SK-N-SH treated with all-trans-retinoic acid at 6 μM for 48 hours (cell line): ENCODE results near the gene TLR9.

Source experiments
- ATAC-seq: fragments of 200-7000 bp; cut with Tn5 transposase; 3 replicates; pipeline ENCODE4 v1.9.1; 2020; ENCODE audit warnings: mild to moderate bottlenecking, moderate library complexity
- ARNTL ChIP-seq: fragments of 450-650 bp; formaldehyde crosslinking; IDR thresholded peaks from 2 replicates; pipeline ENCODE4 v1.5.0; 2020; ENCODE audit warnings: low read depth, mild to moderate bottlenecking, moderate library complexity, borderline replicate concordance
- BACH2 ChIP-seq: fragments of 250-450 bp; sonication (Bioruptor Pico); IDR thresholded peaks from 2 replicates; pipeline ENCODE4 v1.9.0; 2021; ENCODE audit warnings: mild to moderate bottlenecking, borderline replicate concordance
- CSDC2 ChIP-seq: fragments of 250-450 bp; sonication (Bioruptor Pico); IDR thresholded peaks from 2 replicates; pipeline ENCODE4 v1.5.0; 2020; ENCODE audit warnings: mild to moderate bottlenecking, moderate library complexity
- ISL1 ChIP-seq: fragments of 250-450 bp; sonication (Bioruptor Pico); IDR thresholded peaks from 2 replicates; pipeline ENCODE4 v2.1.2; 2022; ENCODE audit warnings: mild to moderate bottlenecking, moderate library complexity
- PPARA ChIP-seq: fragments of 250-450 bp; sonication (Bioruptor Pico); IDR thresholded peaks from 2 replicates; pipeline ENCODE4 v1.5.0; 2020; ENCODE audit warnings: mild to moderate bottlenecking, borderline replicate concordance
- RARB ChIP-seq: fragments of 250-450 bp; sonication (Bioruptor Pico); IDR thresholded peaks from 2 replicates; pipeline ENCODE4 v1.8.0; 2021; ENCODE audit warnings: mild to moderate bottlenecking, moderate library complexity
- SNAI2 ChIP-seq: fragments of 250-450 bp; sonication (Bioruptor Pico); IDR thresholded peaks from 2 replicates; pipeline ENCODE4 v1.5.0; 2020; ENCODE audit warnings: mild to moderate bottlenecking, moderate library complexity
- TCF4 ChIP-seq: fragments of 250-450 bp; sonication (Bioruptor Pico); IDR thresholded peaks from 2 replicates; pipeline ENCODE4 v1.8.0; 2021; ENCODE audit warnings: mild to moderate bottlenecking, moderate library complexity, borderline replicate concordance
- TOX ChIP-seq: fragments of 250-450 bp; sonication (Bioruptor Pico); IDR thresholded peaks from 2 replicates; pipeline ENCODE4 v1.8.0; 2021; ENCODE audit warnings: mild to moderate bottlenecking, moderate library complexity, borderline replicate concordance
- ZC3H10 ChIP-seq: fragments of 250-450 bp; sonication (Bioruptor Pico); IDR thresholded peaks from 2 replicates; pipeline ENCODE4 v1.5.1; 2021; ENCODE audit warnings: mild to moderate bottlenecking, moderate library complexity
- ZFP3 ChIP-seq: fragments of 250-450 bp; sonication (Bioruptor Pico); IDR thresholded peaks from 2 replicates; pipeline ENCODE4 v1.5.0; 2020; ENCODE audit warnings: mild to moderate bottlenecking, moderate library complexity
- ZFP30 ChIP-seq: fragments of 450-650 bp; formaldehyde crosslinking; IDR thresholded peaks from 2 replicates; pipeline ENCODE4 v1.5.0; 2022; ENCODE audit warnings: mild to moderate bottlenecking, moderate library complexity
- ZNF565 ChIP-seq: fragments of 450-650 bp; formaldehyde crosslinking; conservative IDR thresholded peaks from 2 replicates; pipeline ENCODE4 v1.5.0; 2020; ENCODE audit warnings: low read depth, mild to moderate bottlenecking, moderate library complexity
- ZNF70 ChIP-seq: fragments of 450-650 bp; formaldehyde crosslinking; IDR thresholded peaks from 2 replicates; pipeline ENCODE4 v1.5.0; 2020; ENCODE audit warnings: mild to moderate bottlenecking, moderate library complexity
- ZNF8 ChIP-seq: fragments of 450-650 bp; formaldehyde crosslinking; IDR thresholded peaks from 2 replicates; pipeline ENCODE4 v1.5.0; 2020; ENCODE audit warnings: mild to moderate bottlenecking, moderate library complexity
- TF ChIP-seq, protein P1 (sequence below): fragments of 250-450 bp; sonication (Bioruptor Pico); IDR thresholded peaks from 2 replicates; pipeline ENCODE4 v1.5.0; 2020; ENCODE audit warnings: mild to moderate bottlenecking, moderate library complexity
- TF ChIP-seq, protein P2 (sequence below): fragments of 250-450 bp; sonication (Bioruptor Pico); IDR thresholded peaks from 2 replicates; pipeline ENCODE4 v1.5.1; 2020; ENCODE audit warnings: low read depth, mild to moderate bottlenecking, moderate library complexity
- TF ChIP-seq, protein P3 (sequence below): fragments of 250-450 bp; sonication (Bioruptor Pico); IDR thresholded peaks from 2 replicates; pipeline ENCODE4 v1.8.0; 2020; ENCODE audit warnings: mild to moderate bottlenecking, moderate library complexity, borderline replicate concordance
- TF ChIP-seq, protein P4 (sequence below): fragments of 250-450 bp; sonication (Bioruptor Pico); IDR thresholded peaks from 2 replicates; pipeline ENCODE4 v1.8.0; 2021; ENCODE audit warnings: low read depth, mild to moderate bottlenecking, moderate library complexity, borderline replicate concordance
- TF ChIP-seq, protein P5 (sequence below): fragments of 250-450 bp; sonication (Bioruptor Pico); IDR thresholded peaks from 2 replicates; pipeline ENCODE4 v1.5.1; 2021; ENCODE audit warnings: mild to moderate bottlenecking, moderate library complexity

TLR9 gene

DNA sequence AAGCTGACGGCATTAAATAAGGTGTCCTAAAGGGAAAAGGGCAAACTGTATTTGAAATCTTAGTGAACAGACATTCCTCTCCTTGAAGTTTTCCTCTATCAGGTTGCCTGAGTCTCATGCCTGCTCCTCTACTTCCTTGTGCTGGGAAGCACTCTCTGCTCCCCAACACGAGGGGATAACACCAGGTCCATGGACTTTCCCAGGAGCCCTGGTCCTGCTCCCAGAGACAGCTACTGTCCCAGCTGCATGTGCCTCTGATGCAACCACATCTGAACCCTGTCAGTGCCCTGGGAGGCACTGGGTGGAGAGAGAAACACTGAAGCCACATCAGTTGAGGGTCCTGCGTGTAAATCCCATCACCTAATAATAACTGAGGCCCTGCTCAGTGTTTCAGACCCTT is 7.4 kb downstream of the TLR9 start:
- TF ChIP-seq SNAI2 (no peak), ISL1 (CRISPR knock-in tag) (no peak), ZC3H10 (CRISPR knock-in tag) (no peak), RARB (CRISPR knock-in tag) (no peak)
- TF ChIP-seq, protein P1, sequence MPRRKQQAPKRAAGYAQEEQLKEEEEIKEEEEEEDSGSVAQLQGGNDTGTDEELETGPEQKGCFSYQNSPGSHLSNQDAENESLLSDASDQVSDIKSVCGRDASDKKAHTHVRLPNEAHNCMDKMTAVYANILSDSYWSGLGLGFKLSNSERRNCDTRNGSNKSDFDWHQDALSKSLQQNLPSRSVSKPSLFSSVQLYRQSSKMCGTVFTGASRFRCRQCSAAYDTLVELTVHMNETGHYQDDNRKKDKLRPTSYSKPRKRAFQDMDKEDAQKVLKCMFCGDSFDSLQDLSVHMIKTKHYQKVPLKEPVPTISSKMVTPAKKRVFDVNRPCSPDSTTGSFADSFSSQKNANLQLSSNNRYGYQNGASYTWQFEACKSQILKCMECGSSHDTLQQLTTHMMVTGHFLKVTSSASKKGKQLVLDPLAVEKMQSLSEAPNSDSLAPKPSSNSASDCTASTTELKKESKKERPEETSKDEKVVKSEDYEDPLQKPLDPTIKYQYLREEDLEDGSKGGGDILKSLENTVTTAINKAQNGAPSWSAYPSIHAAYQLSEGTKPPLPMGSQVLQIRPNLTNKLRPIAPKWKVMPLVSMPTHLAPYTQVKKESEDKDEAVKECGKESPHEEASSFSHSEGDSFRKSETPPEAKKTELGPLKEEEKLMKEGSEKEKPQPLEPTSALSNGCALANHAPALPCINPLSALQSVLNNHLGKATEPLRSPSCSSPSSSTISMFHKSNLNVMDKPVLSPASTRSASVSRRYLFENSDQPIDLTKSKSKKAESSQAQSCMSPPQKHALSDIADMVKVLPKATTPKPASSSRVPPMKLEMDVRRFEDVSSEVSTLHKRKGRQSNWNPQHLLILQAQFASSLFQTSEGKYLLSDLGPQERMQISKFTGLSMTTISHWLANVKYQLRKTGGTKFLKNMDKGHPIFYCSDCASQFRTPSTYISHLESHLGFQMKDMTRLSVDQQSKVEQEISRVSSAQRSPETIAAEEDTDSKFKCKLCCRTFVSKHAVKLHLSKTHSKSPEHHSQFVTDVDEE (CRISPR knock-in tag), result no peak
- TF ChIP-seq, protein P2, sequence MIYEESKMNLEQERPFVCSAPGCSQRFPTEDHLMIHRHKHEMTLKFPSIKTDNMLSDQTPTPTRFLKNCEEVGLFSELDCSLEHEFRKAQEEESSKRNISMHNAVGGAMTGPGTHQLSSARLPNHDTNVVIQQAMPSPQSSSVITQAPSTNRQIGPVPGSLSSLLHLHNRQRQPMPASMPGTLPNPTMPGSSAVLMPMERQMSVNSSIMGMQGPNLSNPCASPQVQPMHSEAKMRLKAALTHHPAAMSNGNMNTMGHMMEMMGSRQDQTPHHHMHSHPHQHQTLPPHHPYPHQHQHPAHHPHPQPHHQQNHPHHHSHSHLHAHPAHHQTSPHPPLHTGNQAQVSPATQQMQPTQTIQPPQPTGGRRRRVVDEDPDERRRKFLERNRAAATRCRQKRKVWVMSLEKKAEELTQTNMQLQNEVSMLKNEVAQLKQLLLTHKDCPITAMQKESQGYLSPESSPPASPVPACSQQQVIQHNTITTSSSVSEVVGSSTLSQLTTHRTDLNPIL (CRISPR knock-in tag), result no peak
- TF ChIP-seq, protein P3, sequence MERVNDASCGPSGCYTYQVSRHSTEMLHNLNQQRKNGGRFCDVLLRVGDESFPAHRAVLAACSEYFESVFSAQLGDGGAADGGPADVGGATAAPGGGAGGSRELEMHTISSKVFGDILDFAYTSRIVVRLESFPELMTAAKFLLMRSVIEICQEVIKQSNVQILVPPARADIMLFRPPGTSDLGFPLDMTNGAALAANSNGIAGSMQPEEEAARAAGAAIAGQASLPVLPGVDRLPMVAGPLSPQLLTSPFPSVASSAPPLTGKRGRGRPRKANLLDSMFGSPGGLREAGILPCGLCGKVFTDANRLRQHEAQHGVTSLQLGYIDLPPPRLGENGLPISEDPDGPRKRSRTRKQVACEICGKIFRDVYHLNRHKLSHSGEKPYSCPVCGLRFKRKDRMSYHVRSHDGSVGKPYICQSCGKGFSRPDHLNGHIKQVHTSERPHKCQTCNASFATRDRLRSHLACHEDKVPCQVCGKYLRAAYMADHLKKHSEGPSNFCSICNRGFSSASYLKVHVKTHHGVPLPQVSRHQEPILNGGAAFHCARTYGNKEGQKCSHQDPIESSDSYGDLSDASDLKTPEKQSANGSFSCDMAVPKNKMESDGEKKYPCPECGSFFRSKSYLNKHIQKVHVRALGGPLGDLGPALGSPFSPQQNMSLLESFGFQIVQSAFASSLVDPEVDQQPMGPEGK (CRISPR knock-in tag), result no peak

DNA sequence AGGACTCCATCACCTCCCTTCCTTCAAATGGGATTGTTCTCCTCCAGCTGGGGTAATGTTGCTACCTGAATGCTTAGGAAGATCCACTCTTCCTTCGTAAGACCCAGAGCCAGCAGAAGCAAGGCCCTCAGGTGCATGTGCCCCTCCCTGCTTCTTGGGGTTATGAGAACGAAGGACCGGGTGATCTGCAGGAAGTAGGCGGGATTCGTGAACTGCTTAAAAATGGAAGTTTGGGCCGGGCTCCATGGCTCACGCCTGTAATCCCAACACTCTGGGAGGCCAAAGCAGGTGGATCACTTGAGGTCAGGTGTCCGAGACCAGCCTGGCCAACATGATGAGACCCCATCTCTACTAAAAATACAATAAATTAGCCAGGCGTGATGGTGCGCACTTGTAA is 8.0 kb downstream of the TLR9 start:
- TF ChIP-seq SNAI2 (no peak), BACH2 (CRISPR knock-in tag) (no peak), ZNF8 (CRISPR knock-in tag) (no peak), ZFP30 (CRISPR knock-in tag) (no peak)
- TF ChIP-seq, protein P4, sequence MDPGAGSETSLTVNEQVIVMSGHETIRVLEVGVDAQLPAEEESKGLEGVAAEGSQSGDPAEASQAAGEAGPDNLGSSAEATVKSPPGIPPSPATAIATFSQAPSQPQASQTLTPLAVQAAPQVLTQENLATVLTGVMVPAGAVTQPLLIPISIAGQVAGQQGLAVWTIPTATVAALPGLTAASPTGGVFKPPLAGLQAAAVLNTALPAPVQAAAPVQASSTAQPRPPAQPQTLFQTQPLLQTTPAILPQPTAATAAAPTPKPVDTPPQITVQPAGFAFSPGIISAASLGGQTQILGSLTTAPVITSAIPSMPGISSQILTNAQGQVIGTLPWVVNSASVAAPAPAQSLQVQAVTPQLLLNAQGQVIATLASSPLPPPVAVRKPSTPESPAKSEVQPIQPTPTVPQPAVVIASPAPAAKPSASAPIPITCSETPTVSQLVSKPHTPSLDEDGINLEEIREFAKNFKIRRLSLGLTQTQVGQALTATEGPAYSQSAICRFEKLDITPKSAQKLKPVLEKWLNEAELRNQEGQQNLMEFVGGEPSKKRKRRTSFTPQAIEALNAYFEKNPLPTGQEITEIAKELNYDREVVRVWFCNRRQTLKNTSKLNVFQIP (CRISPR knock-in tag), result no peak
- no peak for ATAC-seq

More for the DNA sequence above, 7.4 kb downstream of the TLR9 start:
- no peak for ATAC-seq

DNA sequence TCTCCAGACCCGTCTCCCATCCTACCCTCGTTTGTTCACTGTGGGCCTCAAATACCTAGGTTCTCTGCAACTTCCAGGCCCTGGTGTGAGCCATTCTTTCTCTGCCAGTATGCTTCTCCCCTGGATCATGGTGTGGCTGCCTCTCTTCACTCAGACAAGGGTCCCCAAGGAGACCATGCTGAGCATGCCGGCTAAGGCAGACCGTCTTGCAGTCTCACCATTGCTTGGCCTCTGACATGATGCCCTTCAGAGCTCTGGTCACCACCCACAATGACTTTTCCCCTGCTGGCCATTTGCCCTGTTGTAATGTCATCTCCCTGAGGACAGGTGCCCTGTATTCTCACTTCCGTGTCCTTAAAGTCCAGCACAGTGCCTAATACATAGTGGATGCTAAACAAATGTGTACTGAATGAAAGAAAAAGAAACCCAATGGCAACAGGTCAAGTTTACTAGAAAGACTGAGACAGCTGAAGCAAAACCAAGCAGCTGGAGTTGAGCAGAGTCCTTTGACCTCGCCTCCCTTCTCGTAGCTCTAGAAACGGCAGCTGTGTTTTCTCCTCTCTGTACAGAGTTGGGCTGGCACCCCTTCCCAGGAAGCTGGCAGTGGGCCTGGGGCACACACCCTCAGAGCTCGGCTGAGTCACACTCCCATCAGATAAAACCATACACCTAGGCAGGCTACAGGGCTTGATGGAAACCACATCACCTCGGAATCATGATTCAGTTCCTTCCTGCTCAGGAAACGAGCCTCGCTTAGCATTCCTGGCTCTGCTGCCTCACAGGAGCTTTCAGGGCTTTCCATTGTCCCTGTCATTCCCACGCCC is 8.6 kb downstream of the TLR9 start:
- TF ChIP-seq, protein P1 (CRISPR knock-in tag), result no peak
- 0 out of 2 replicates have a peak, but pooled peaks have one; percentile 29 for TF ChIP-seq ZFP3 (CRISPR knock-in tag)
- peak; percentile 74 for ATAC-seq

DNA sequence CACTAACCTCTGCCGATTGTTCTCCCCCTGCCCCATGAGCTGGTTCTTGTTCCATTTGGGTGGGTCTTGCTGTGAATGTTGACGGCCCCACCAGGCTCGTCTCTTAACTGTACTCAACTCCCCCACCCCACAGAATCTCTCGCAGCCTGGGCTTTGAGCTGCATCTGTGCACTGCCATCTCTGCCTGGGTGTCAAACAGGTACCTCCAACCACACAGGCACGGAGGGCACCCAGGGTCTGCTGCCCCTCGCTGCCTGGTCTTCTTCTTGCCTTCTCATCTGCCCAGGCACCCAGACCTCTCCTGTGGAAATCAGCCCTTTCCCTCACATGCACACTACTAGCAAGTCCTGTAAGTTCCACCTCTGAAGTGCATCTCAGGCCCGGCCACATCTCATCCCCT is 10.1 kb downstream of the TLR9 start:
- no peak for ATAC-seq
- TF ChIP-seq SNAI2 (no peak), TCF4 (no peak), TOX (CRISPR knock-in tag) (no peak), ZFP30 (CRISPR knock-in tag) (no peak), ZNF8 (CRISPR knock-in tag) (no peak), CSDC2 (CRISPR knock-in tag) (no peak), ARNTL (CRISPR knock-in tag) (no peak), PPARA (CRISPR knock-in tag) (no peak), ZNF565 (CRISPR knock-in tag) (no peak), BACH2 (CRISPR knock-in tag) (no peak), ZNF70 (CRISPR knock-in tag) (no peak)
- TF ChIP-seq, protein P5, sequence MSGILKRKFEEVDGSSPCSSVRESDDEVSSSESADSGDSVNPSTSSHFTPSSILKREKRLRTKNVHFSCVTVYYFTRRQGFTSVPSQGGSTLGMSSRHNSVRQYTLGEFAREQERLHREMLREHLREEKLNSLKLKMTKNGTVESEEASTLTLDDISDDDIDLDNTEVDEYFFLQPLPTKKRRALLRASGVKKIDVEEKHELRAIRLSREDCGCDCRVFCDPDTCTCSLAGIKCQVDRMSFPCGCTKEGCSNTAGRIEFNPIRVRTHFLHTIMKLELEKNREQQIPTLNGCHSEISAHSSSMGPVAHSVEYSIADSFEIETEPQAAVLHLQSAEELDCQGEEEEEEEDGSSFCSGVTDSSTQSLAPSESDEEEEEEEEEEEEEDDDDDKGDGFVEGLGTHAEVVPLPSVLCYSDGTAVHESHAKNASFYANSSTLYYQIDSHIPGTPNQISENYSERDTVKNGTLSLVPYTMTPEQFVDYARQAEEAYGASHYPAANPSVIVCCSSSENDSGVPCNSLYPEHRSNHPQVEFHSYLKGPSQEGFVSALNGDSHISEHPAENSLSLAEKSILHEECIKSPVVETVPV (CRISPR knock-in tag), result no peak
- TF ChIP-seq, protein P1 (CRISPR knock-in tag), result no peak
